Epithelial cell of esophagus (primary cell): ENCODE results near the gene SYNGR1.

ENCODE experiments used
- DNase-seq: peaks from one replicate; pipeline ENCODE4 v3.0.0; 2010; ENCODE audit warnings: low read depth
- H3K4me3 ChIP-seq: 2 replicates; pipeline ENCODE4 v1.5.1; 2011; ENCODE audit warnings: mild to moderate bottlenecking, low read length, control low read depth
- TF ChIP-seq, protein P1 (sequence below): IDR thresholded peaks from 2 replicates; pipeline ENCODE4 v1.5.1; 2011; ENCODE audit warnings: low read depth, mild to moderate bottlenecking, low read length, control low read depth, inconsistent platforms; ENCODE audit not compliant: insufficient read depth; ENCODE audit errors: missing control alignments

Gene SYNGR1

DNA sequence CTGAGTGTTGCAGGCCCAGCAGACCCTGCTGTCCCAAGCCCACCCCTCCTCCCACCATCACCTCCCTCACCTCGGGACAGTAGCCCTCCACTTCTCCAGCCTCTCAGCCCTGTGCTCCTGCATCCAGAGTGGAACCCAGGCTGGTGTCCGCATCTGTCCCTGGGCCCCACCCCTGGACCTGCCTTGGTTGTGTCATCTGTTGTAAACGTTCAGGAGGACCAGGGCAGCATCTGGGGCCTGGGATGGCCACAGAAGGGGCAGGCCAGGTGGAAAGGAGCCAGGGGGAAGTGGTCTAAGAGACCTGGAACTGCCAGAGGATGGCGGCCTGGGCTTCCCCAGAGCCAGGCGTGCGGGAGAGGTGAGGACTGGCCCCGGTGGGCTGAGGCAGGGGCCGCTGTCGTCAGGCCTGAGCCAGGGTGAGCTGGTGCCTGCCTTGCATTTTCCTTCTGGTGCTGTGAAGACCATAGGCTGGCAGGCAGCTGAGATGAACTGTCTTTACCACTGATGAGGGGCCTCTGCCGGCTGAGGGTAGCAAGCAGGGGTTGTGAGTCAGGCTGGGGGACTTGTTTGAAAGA, 80.9 kb downstream of the SYNGR1 start:
- no peak for DNase-seq
- TF ChIP-seq, protein P1, sequence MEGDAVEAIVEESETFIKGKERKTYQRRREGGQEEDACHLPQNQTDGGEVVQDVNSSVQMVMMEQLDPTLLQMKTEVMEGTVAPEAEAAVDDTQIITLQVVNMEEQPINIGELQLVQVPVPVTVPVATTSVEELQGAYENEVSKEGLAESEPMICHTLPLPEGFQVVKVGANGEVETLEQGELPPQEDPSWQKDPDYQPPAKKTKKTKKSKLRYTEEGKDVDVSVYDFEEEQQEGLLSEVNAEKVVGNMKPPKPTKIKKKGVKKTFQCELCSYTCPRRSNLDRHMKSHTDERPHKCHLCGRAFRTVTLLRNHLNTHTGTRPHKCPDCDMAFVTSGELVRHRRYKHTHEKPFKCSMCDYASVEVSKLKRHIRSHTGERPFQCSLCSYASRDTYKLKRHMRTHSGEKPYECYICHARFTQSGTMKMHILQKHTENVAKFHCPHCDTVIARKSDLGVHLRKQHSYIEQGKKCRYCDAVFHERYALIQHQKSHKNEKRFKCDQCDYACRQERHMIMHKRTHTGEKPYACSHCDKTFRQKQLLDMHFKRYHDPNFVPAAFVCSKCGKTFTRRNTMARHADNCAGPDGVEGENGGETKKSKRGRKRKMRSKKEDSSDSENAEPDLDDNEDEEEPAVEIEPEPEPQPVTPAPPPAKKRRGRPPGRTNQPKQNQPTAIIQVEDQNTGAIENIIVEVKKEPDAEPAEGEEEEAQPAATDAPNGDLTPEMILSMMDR = no peak
- H3K4me3 ChIP-seq = no peak overlapping the region

DNA sequence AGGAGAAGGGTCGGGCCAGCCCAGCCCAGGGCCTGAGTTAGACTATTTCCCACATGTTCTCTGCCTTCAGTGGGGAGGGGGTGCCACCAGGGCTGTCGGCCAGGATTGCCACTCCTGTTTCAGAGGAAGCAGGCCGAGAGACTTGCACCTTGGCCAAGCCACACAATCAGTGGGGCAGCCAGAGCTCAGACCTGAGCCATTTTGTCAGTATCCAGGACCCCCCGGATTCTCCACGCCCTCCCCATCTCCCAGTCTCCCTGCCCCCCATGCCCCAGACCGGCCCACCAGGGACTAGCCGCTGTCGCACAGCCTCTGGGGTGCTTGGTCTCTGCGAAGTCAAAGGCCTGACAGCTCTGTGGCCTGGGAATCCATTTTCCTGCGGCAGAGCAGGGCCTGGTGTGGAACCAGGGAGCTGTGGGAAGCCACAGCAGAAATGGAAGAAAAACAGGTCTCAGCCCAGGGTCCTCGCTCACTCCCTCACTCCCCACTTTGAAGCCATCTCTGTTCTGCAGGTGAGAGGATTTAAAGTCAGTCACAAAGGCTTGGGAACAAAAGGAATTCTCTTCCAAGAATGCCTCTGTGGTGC, 81.5 kb downstream of the SYNGR1 start:
- TF ChIP-seq, protein P1 = no peak
- no peak overlapping the region for H3K4me3 ChIP-seq
- DNase-seq = no peak

DNA sequence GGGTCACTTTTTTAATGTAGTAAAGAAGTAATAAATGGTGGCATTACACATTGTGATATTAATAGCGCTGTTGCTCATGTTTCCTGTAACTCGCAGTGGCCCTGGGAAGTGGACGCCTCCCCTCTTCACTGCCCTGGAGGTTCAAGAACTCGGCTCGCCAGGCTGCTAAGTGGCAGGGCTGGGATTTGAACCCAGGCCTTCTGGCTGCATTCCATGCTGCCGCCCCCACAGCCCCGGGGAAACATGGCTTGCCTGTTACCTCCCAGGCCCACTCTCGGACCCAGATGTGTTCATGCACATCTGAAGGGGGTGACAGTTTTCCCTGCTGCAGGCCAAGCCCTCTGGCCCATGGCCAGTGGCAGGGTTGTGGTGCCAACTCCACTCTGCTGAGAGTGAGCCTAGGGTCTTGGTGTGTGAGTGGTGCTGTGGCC, 82.0 kb downstream of the SYNGR1 start:
- TF ChIP-seq, protein P1 = no peak
- no peak for DNase-seq
- no peak overlapping the region for H3K4me3 ChIP-seq

DNA sequence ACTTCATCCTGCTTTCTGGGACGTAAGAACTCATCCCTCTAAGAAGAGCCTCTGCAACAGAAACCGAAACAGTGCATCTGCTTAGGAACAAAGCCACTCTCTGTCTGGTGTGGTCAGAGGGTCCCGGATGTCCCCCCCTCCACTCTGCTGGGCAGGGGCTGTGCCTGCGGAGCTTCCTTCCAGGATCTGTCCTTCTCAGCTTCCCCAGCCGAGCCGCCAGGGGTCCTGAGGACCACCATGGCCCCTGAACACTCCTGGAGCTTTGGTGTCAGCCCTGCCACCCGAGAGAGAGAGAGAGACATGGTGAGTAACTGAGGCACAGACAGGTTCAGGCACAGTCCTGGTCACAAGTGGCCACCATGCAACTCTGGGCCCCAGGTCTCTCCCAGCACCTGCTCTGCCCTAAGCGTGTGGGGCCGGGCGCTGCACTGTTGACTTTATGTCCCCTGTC, 82.6 kb downstream of the SYNGR1 start:
- TF ChIP-seq, protein P1 = no peak

DNA sequence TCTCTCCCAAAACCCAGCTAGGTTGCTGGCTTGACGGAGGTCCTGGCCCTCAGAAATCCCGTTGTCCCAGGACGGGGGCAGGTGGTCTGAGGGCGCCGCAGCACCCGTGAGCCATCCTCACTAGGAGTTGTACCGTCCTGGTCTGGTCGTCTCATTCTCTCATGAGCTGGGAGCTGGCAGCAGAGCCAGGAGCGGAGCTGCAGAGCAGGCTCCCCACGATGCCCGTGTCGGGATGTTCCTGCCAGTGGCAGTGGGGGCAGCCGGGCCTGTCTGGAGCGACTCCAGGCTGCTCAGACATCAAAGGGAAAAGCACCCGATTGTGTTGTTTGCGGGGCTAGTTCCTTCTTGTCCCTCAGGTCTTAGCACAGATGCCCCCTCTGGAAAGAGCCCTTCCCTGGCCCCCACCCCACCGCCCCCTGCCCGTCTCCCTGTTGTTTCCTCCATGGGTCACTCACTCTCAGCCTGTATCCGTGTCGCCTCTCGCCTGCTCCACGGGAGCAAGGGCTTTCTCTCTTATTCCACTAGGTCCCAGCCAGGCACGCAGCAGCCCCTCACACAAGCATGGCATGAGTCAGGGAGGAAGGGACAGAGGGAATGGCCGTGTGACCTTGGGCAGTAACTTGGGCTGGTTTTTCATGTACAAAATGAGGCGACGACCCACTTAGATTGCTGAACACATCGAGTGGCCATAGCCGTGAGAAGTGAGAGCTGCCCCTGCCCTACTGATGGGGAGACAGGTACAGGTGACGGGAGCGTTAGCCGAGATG, 83.9 kb downstream of the SYNGR1 start:
- TF ChIP-seq, protein P1 = no peak
- no peak for DNase-seq
- H3K4me3 ChIP-seq = no peak overlapping the region

More for the DNA sequence above, 82.6 kb downstream of the SYNGR1 start:
- DNase-seq = no peak
- H3K4me3 ChIP-seq = no peak overlapping the region

DNA sequence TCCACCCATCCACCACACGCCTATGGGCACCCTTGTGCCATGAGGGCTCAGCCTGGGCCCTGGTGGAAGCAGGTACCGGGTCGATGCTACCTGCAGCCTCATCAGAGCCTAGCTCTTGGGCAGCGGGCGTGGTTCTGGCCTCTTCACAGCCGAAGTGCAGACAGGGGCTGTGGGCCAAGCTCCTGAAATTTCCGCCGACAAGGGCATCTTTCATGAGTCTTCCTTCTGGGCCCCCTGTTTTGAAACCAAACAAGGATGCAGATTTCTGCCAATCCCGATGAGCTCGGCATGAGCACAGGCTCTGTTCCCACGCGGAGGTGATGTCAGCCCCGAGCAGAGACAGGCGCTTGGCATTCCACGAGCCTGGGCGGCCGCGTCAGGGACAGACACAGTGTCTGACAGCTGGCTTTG, 84.5 kb downstream of the SYNGR1 start:
- TF ChIP-seq, protein P1 = no peak
- no peak for DNase-seq
- H3K4me3 ChIP-seq = no peak overlapping the region

DNA sequence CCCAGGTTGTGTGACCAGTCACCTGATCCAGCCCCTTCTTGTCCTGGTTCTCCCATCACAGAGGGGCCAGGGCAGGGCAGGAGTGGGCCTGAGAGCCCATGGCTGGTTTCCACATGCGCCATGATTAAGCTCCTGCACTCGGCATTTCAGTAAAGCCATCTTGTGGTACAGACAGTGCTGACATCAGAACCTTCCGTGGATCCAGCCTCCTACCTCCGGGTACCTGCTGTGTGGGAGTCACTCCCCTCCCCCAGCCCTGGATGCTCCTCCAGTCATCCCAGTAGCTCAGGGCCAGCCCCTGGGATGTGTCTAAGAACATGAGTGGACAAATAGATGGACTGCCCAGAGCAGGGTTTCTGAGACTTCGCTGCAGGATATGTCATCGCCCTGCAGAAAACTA, 84.9 kb downstream of the SYNGR1 start:
- TF ChIP-seq, protein P1 = no peak
- no peak overlapping the region for H3K4me3 ChIP-seq
- DNase-seq = no peak
